Raji (cell line): ENCODE data around the gene CFAP74.

Experiments used
- POLR2A ChIP-seq: IDR thresholded peaks from 2 replicates; pipeline ENCODE4 v1.6.1; 2011; ENCODE audit warnings: low read depth, low read length, control low read depth; ENCODE audit not compliant: insufficient read depth

The CFAP74 gene

DNA sequence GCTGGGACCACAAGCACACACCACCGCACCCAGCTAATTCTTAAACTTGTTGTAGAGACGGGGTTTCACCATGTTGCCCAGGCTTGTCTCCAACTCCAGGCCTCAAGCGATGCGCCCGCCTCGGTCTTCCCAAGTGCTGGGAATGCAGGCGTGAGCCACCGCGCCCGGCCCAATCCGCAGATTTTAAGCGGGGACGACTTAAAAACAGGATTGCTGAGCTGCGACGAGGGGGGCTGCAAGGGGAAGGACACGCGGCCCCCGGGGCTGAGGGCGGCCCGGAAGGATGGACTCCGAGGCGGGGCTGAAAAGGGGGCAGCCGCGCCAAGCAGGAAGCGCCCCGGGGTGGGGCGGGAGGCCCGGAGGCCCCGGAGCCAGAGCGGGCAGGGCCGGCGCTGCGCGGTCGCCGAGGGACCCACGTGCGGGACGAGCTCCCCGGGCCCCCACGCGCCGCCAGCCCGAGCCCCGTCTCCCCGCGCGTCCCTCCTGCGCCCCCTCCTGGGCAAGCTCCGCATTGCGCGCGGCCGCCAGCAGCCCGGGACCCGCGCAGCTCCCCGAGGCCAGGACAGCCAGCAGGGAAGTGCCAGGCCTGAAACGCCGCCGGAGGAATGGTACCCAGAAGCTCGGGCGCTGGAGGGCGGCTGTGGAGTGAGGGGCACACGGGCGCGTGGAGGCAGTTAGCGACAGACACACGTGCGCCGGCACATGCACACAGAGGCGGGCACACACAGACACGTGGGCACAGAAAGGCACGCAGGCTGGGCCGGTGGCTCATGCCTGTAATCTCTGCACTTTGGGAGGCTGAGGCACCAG, 41.1 kb upstream of the CFAP74 start:
- no peak for TF ChIP-seq POLR2A

DNA sequence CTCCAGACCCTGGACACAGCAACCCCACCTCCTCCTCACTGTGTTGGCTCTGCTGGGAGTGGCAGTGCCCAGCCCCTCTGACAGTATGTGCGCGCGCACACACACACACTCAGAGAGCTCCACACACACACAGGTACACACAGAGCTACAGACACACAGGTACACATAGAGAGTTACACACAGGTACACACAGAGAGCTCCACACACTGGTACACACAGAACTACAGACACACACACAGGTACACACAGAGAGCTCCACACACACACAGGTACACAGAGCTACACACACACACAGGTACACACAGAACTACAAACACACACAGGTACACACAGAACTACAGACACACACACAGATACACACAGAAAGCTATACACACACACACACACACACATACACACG, 40.3 kb upstream of the CFAP74 start:
- TF ChIP-seq POLR2A: no peak

DNA sequence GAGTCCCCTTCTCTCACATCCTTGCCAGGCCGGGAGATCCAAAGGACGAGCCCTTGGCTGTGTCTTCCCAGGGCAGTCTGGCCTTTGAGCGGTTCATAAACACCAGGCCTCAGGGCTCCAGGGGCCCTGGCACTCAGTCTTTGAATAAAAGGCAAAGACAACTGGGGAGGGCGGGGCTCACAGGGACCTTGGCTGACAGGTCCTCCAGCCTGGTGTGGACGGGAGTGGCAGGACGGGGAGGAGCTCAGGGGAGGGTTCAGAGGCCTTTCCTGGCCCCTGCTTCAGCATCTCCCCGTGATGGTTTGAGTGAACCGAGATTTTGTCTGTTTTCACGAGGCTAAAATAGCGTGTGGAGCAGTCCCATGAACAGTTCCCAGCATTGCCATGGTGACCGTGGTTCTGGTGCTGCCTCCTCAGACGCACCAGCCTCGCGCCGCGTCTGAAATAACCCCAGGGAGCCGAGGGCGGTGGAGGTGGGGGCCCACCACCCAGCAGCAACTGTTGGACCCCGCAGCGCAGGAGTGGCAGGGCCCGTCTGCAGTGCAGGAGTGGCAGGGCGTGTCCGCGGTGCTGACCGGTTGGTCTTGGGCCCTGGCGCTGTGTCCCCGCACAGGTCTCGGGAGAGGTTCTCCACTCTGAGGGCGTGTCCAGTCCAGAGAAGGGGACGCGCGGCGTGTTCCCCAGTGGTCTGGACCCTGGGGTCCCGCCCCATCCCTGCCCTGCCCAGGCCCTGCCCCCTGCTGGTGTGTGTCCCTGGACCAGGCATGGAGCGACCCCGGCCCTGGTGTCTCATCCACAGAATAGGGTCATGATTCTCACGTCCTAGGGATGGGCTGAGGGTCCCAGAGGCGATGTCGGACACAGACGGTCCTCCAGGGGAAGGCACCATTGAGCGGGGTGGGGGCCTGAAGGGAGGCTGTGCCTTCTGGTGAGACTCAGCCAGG, 39.5 kb upstream of the CFAP74 start:
- no peak for TF ChIP-seq POLR2A

DNA sequence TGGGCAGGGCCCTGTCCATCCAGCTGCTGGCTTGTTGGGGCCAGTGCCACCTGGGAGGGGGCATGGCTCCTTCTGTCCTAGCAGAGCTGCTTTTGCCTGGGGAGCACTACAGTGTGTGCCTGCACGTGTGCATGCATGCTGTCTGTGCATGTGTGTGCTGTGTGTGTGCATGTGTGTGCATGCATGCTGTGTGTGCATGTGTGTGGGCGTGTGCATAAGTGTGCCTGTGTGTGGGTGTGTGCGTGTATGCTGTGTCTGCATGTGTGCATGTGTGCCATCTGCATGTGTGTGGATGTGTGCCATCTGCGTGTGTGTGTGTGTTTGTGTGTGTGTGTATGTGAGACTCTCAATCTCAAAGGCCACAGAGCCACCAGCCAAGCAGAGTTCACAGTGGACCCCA, 38.3 kb upstream of the CFAP74 start:
- TF ChIP-seq POLR2A: no peak

DNA sequence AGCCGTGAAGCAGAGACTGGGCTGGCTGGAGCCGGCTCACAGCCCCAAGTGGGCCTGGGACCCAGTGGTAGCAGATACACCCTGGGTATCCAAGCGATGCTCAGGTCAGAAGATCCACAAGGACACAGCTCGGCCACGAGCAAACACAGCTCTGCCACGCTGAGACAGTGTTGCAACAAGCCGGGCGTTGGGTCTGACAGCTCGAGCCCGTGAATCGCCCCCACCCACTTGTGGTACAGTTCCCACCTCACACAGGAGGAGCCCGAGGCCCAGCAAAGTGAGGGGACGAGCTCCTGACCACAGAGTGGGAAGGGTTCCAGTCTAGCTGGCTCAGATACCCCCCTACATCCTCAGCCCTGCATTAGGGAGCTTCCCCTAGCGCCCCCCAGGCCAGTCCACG, 37.7 kb upstream of the CFAP74 start:
- TF ChIP-seq POLR2A: no peak

DNA sequence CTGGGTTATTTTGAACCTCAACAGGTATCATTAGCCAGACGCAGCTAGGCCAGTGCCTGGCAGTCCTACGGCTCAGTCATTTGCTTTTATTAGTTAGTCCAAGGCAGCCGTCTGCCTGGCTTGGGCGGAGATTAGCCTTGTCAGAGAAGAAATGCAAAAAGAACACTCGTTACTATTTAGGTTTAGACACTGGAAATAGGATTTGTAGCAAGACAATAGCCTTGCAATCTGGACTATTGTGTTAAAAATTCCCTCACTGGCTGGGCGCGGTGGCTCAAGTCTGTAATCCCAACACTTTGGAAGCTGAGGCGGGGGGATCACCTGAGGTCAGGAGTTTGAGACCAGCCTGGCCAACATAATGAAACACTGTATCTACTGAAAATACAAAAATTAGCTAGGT, 35.7 kb upstream of the CFAP74 start:
- TF ChIP-seq POLR2A: no peak

DNA sequence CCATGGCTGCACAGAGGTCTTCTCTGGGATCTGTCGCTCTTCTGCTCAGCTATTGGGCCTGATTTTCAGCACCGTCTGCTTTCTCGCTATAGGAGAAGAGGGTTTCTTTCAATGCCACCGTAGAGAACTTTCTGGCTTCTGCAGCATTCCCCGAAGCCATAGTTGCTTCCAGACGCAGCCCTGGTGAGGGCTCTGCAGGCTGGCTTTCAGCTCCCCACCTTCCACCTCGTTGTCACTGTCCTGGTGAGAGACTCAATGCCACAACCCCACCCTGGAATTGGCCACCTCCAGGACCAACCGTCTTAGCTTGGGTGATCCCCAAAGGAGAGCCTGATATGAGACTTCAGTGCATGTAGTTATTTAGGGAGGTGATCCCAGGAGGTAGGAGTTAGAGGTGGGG, 34.6 kb upstream of the CFAP74 start:
- no peak for TF ChIP-seq POLR2A

DNA sequence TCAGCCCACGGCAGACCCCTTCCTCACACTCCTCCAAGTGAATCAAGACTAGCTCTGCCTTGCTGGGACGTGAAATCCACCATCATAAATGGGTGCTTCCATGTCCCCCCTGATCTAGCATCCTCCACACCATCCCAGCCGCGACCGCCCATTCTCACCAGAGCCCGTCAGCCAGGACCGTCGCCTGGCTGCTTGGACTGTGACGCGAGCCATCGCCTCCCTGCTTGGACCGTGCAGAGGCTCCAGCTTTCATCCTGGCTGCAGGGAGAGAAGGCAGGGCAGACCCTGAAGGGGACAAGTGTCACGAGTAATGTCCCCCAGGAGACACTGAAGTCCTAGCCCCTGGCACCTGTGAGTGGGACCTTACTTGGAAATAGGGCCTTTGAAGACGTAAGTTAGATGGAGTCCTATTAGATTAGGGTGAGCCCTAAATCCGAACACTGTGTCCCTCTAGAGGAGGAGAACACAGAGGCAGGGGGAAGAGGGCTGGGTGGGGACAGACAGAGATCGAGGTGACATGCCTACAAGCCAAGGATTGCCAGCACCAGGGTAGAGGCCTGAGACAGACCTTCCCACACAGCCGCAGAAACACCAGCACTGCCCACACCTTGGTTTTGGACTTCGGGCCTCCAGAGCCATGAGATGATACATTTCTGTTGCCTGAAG, 33.9 kb upstream of the CFAP74 start:
- TF ChIP-seq POLR2A: no peak

DNA sequence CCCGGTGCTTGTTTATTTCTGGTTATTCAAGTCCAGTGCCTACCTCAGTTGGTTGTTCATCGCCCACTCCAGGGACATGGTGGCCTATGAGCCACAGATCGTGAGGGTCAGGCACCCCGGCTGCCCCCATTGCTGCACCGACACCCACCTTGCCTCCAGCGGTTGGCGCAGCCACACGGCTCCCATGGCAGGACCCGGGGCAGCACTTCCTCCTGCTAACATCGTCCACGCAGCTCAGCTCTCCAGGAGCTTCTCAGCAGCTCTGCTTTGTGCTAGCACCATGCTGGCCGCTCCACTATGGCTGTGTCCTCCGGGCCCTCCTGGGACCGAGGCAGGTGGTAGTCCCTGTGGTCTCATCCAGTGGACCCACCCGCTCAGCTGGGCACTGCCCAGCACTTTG, 32.7 kb upstream of the CFAP74 start:
- no peak for TF ChIP-seq POLR2A

DNA sequence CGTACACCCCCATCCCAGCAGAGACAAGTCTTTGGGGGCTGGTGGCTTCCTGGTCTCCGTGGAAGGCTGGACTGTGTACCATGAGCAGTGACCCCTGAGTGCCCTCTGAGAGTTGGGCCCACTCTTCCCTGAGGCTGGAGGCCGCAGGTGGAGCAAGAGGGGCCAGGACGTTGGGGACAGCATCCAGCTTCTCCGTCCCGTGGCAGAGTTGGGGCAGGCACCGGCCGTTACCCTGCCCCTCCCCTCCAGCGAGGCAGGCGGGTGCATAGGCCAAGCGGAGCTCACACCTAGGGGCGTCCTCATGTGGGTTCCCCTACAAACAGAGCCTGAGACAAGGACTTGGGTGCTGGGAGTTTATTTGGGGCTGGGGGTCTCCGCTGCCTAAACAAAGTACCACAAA, 29.6 kb upstream of the CFAP74 start:
- TF ChIP-seq POLR2A: no peak

DNA sequence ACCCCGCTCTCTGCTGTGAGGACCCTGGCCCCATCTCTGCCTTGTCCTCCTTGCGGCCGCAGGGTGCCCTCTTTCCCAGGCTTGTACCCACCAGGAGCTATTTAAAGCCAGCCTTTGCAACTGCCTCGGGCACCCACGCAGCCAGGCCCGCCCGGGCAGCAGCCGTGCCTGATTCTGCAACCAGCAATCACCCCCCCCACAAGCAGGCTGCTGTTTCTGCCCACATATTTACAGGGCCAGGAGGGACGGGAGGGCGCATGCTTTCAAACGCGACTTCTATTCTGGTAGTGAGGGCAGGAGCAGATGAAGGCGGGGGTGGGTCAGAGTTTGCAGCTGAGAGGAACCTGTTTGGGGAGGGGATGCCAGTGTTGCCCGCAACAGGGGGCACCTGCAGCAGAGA, 29.2 kb upstream of the CFAP74 start:
- no peak for TF ChIP-seq POLR2A

DNA sequence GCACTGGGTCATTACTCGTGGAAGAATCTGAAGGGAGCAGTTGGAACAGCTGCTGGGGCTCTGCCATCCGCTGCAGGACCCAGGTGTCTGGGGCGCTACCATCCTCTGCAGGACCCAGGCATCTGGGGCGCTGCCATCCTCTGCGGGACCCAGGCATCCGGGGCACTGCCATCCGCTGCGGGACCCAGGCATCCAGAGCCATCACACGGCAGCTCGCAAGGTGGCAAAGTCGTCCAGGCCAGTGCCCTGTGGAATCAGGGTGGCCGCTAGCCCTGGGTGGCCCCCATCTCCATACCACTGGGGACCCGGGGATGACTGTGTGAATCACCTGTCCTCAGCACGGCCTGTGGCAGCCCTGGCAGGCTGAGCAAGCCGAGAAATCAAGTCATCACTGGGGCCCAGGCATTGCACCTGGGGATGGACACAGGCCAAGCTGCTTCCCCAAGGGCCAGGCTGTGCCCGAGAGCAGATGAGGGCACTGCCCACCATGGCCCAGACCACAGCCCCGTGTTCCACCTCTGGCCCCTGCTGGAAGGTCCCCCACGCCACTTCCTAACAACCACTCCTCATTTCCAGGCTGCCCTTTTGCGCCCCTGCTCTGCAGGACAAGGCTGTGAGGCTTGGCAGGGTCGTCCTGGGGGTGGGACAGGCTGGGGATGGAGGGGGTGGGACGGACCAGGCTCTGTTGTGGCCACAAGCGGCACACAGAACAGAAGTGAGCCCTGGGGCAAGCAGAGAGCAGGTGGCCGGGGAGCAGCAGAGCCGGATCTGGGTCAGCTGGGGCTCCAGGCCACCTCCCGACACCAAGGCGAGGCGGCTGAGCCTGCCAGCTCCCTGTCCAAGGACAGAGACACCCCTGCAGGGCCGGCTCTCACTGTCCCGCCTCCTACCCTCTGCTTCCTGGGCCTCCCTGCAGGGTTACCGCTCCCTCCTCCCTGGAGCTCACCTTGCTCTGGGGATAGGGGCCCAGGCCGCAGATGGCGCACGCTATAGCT, 28.3 kb upstream of the CFAP74 start:
- TF ChIP-seq POLR2A: no peak

DNA sequence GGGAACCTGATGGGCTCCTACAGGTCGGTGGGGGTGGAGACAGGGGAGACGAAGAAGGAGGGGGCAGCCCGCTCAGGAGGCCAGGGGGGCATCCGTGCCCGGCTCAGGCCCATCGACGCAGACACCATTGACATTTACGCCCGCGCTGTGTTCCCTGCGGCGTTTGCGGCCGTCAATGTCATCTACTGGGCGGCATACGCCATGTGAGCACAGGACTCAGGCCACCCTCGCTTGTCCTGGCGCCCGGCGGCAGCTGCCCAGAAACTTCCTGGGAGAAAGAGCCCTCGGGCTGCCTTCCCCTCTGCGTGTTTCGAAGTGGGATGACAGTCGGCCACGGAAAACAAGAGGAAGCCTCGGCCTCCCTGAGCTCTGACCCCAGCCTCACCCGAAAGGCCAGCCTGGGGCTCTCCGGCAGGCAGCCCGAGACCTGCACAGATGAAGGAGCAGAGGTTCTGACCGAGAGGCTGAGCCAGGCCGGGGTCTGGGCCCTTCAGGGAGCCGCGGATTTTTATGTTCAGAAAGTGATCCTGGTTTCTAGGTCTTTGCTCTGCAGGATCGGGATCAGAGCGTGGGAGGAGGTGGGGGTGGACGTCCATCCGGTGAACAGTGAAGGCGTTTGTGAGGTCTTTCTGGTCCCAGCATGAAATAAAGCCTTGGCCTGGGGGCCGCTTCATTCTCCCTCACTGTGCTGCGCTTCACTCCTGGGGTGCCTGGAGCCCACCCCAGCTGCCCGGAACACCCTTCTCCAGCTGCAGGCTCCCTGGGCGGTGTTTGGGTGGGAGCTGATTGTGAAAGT, 26.7 kb upstream of the CFAP74 start:
- no peak for TF ChIP-seq POLR2A

DNA sequence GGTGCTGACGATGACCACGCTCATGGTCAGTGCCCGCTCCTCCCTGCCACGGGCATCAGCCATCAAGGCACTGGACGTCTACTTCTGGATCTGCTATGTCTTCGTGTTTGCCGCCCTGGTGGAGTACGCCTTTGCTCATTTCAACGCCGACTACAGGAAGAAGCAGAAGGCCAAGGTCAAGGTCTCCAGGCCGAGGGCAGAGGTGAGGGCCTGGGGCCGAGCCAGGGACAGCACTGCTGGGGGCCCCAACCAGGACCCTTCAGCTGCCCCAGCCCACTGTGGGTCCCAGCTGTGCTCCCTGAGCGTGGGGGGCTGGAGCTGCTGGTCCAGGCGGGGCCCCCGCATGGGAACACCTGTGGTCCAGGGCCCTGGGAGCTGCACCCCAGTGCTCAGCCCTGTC, 26.0 kb upstream of the CFAP74 start:
- no peak for TF ChIP-seq POLR2A

DNA sequence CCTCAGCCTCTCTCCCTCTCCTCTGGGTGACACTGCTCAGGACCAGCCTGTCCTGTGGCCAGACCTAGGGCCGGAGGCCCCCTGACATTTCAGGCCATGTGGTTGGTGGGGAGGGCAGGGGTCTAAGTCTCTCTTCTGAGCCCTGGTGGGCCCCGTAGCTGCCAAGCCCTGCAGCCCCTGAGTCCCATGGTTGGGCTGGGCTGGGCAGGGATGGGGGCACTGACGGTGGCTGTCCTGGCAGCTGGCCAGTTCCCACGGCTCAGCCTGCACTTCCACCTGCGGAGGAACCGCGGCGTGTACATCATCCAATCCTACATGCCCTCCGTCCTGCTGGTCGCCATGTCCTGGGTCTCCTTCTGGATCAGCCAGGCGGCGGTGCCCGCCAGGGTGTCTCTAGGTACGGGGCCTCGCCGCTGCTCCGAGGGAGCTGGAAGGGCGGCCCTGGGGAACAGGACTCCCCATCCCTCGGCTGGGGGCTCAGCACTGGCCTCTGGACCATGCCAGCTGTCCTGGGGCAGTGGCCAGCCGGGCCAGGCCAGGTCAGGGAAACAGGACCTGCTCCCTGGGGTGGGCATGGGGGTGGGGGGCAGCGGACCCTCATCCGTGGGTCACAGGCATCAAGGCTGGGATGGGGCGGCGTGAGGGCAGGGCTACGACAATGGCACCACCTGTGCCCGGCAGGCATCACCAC, 25.4 kb upstream of the CFAP74 start:
- TF ChIP-seq POLR2A: no peak
